OCI-M2 (cell line): Measurements from ENCODE around the gene SH3BP4.
"Not testable (repeated sequence)": the region's sequence is repeated elsewhere in the genome, so short reads cannot be mapped to it uniquely, and the experiment has no call there.

Source experiments
- DNase-seq: peaks from one replicate; lab custom pipeline; 2025; ENCODE audit not compliant: unreplicated experiment; lab: John Stamatoyannopoulos, UW

SH3BP4 gene

DNA sequence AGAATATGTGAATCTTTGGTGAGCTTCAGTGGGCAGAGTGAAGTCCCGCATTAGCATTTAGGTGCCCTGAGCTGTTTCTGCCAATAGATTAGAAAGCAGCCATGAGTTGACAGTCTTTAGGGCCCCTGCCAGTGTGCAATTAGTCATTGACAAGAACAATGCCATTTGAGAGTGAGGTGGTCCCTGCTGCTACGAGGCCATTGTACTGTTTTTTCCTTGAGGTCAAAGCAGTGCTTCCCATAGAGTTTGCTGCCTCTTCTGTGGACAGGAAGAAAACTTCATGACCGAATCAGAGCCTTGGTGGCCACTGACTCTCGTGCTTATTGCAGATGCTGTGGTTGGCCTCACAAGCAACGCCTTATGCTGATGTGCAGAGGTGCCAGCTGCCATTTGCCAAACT, 102.7 kb downstream of the SH3BP4 start:
- no peak for DNase-seq

DNA sequence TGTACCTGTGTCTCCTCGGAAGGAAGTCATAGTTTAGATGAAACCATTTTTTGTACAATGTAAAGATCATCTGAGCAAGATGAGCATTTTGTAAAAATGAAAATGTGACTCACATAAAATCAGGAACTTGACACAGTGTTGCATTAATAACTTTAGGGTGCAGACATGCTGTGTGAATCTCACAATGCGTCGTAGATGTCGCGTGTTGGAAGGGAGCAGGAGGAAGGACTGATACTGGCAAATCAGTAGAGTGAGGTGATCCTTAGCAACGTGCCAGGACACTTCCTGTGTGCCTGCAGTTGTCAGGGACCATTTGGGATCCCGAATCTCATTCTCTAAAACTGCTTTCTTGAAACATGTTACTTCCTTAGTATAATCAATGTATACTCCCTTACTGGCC, 103.1 kb downstream of the SH3BP4 start:
- DNase-seq: no peak

DNA sequence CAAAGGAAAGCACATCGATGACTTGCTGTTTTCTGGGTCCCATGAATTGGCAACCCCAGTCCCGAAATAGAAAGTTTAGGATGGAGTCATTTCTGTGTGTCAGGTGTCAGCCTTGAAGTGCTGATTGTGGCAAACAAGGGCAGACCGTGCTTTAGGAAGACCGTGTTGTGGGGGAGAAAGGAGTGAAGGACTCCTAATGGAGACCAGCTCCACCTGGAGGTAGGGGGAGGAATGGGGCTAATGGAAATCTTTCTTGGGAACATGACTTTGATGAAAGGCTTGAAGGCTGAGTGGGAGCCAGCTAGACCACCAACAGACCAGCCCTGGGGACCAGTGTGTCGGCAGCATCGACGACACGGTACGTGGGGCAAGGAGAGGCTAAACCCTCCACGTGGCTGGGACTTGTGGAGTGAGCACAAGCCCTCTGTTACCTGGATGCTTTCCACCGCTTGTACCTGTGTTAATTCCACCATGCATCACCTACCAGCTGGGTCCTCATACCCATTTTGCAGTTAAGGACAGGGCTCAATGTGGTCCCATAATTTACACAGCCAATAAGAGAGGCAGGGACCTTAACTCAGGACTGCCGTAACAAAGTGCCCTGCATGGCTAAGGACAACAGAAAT, 104.2 kb downstream of the SH3BP4 start:
- no peak for DNase-seq

DNA sequence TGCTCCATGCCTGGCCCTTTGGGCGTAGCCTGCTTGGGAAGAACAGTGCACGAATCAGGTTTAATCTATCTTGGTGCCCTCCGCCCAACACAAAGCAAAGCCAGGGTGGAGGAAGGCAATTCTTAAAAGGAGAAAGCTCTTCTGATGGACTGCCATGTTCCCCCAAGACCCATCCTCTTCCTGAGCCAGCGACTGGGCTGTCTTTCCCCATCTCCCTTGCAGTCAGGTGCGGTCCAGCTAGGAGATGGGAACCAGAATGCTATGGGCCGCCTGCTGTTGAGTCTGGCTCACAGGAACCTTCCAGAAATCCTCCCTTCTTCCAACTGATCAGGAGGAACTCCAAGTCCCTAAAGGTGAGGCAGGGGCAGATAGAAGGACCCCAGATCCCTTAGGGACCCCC, 105.0 kb downstream of the SH3BP4 start:
- DNase-seq: no peak

DNA sequence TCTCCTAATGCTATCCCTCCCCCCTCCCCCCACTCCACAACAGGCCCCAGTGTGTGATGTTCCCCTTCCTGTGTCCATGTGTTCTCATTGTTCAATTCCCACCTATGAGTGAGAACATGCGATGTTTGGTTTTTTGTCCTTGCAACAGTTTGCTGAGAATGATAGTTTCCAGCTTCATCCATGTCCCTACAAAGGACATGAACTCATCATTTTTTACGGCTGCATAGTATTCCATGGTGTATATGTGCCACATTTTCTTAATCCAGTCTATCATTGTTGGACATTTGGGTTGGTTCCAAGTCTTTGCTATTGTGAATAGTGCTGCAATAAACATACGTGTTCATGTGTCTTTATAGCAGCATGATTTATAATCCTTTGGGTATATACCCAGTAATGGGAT, 105.8 kb downstream of the SH3BP4 start:
- DNase-seq: not testable (repeated sequence)

DNA sequence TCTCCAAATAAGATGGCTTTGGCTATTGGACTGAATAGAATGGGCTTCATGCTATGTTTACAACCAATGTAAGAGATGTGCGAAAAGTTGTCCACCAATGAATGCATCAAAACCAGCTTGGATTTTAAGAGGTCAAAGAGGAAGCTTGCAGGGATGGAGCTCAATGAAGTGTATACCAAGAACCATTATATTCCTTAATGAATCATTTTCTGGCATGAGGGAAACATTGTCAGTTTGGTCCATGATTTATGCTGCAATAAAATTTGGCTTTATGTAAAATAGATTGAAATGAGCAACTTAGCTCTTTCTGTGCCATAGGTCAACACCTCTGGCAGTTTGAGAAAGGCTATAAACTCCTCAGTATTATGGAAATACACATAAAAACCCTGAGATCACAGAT, 107.3 kb downstream of the SH3BP4 start:
- no peak for DNase-seq

DNA sequence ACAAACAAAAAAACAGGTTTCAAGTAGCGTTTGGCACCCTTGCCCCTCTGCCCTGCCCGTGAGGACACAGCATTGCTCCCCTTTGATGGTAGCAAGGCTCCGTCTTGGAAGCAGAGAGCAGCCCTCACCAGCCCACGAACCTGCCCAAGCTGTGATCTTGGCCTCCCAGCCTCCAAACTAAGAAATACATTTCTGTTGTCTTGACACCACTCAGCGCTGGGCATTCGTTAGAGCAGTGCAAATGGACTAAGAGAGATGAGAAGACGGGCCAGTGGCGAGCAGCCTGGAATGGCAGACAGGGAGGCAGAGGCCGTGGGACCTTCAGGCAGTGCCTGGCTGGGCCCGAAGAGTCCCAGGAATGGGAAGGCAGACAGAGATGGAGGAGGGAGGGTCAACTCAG, 109.8 kb downstream of the SH3BP4 start:
- no peak for DNase-seq

DNA sequence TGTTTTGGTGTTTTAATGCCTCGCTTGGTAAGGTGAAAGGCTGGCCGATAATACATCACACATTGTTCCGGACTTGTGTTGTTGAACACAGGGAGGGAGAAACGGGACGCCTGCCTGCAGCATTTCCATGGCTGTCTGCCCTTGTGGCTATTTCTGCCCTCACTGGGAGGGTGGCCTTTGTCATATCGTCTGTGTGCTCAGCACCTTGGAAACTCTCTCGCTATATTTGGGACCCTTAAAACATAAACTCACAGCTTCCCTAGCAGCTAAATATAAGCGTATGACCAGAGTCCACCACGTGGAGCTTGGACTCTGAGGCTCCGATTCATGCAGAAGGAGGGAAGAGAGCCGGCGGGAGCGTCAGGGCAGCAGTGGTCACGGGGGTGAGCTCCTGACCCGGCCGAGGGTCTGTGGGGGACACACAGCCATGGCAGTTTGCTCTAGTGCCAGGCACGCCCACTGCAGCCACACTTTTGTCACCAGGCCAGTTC, 111.7 kb downstream of the SH3BP4 start:
- DNase-seq: no peak

DNA sequence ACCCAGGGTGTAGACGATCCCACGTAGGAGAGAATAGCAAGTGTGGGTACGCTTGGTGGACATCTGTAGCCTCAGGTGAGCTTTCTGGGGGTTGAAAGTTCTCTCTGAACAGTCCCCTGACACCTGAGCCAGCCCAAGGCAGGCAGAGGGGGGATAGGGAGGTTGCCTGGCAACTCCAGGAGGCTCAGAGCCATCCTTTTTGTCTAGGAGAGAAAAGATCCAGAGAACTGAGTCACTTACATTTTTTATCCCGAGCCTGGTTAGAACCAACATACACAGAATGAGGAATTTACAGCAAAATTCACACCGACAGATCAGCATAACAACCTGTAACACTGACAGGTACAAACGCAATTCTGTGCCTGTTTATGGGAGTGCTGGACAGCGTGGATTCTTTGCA, 113.2 kb downstream of the SH3BP4 start:
- DNase-seq: no peak

DNA sequence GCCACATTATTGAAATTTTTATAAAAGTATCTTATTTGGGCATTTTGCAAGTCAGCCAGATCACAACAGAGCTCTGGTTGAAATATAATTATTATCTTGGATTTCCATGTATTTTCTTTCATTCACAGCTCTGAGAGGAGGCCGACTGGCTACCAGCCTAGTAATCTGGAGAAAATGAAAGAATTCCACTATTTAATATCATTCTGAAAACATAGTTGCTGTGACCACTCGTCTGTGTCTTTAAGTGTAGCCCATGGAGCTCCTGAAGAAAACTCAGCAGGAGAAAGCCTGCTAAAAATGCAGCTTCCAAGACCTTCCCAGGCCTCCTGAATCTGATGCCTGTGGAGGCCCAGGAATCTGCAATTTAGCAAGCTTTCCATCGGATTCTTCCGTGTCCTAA, 114.7 kb downstream of the SH3BP4 start:
- DNase-seq: no peak

DNA sequence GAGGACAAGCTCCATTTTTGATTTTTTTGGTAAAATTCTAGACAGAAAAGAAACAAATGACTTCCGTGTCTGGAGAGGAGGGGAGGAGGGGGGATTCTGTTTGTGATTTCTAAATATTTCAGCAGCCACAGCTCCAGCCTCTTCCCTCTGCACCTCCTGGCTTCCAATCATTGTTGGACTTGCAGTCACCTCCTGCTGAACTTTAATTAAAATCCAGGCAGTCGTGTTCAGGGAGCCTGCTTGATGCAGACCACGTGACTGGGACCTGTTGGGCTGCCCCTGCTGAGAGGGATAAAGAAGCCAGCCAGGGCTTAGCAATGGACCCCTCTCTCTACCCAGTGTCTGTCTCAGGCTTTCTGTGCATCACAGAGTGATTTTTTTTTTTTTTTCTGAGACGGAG, 115.1 kb downstream of the SH3BP4 start:
- DNase-seq: no peak

DNA sequence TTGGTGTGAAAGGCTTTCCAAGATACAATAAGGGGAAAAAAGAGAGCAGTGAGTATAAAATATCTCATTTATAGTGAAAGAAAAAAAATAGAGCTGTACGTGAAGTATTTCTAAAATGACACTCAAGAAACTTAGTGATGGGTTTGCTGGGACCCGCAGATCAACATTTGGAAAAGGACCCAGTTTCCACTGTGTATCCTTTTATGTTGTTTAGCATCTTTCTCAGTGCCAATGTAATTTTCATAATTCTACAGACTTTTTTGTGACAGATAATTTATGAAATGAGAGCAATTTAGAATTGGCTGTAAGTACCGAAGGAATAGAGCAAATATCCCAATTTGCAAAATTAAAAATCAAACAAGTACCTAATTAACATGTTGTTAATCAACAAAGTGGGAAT, 116.9 kb downstream of the SH3BP4 start:
- no peak for DNase-seq

DNA sequence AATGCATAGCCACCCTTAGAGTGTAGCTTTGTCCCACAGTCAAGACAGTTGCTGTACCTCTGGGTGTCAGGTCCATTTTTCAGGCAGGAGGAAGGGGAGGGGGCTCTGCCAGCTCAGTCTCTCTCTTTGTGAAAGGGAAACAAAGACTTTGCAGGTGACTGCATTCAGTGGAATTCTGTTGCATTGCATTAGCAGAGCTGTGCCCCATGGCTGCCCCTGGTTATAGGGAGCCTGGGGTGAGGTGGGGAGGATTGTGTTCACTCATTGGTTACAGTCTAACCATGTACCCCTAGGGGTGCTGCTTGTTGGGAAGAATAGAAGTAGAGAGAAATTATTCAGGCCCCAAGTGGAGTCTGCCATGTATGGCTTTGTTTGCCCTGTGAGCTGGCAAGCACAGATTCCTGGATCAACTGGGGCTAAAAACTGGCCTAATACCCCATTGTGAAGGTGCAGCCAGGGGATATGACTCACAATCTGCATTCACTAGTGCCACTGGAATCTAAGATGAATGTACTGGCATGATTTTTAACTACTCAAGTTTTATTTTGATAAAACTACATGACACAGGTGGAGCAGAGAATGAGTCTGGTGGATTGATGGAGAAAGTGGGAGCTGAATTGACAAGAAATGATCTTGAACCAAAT, 118.4 kb downstream of the SH3BP4 start:
- DNase-seq: no peak

DNA sequence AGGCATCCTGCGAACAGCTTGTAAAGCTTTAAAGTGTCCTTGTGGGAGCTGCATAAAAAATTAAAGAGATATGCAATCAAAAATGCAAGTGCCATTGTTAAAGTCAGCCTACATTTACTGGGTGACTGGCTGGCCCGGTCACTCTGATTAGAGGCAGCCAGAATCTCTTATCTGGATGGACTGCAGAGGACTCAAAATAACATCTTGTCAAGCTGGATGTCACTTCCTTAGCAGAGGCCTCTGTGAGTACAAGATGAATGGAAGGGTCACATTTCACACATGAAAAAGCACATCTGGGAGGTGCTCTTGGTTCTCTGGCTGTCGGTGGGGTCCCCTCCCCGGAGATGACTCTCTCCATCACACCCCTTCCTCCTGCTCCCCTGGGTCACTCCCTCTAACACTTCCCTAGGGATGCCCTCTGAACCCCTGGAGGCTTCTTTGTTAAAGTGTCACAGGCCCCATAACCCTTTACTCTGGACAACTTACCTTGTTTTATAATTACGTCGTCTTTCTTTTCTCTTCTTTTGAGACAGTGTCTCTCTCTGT, 122.1 kb downstream of the SH3BP4 start:
- DNase-seq: no peak

DNA sequence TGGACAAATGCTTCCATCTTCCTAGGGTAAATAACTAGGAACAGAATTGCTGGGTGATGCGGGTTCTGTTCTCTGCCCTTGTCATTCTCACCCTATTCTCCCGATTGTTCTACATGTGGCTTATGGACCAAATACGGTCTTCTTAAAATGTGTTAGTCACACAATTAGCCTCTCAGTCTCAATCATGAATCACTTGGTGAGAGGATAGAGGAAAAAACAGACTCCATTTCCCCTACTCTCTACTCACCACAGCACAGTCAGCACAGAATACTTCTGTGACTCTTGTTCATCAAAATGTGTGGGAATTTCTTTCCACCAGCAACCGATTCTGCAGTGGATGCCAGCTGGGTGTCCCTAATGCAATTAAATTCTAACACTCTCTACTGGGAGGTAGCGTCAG, 125.2 kb downstream of the SH3BP4 start:
- no peak for DNase-seq

DNA sequence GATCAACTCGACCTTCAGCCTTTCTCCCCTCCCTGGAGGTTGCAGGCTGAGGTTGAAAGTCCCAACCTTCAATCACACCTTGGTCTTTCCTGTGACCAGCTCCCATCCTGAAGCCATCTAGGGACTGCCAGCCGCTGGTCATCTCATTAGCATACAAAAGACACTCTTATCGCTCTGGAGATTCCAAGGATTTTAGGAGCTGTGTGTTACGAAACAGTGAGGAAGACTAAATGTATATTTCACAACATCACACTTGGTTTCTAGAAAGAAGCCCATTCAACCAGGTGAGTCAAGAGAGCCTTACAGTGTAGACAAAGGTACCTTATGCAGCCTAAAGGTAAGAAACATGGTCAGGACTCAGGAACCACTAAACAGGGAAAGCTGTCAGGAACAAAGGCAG, 126.4 kb downstream of the SH3BP4 start:
- DNase-seq: no peak

DNA sequence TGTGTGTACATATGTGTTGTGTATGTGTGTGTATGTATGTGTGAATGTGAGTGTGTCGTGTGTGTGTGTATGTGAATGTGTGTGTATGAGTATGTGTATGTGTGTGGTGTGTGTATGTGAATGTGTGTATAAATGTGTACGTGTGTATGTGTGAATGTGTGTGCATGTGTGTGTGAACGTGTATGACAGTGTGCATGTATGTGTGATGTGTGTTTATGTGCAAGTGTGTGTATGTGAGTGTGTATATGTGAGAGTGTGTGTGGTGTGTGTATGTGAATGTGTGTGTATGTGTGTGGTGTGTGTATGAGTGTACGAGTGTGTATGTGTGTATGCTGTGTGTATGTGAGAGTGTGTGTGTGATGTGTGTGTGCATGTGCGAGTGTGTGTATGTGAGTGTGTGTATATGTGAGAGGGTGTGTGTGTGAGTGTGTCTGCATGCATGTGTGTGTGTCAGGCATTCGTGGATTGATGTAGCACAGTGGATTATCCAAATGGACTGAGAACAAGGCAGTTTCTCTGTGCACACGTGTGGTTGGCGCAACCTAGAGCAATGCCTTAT, 127.2 kb downstream of the SH3BP4 start:
- no peak for DNase-seq

DNA sequence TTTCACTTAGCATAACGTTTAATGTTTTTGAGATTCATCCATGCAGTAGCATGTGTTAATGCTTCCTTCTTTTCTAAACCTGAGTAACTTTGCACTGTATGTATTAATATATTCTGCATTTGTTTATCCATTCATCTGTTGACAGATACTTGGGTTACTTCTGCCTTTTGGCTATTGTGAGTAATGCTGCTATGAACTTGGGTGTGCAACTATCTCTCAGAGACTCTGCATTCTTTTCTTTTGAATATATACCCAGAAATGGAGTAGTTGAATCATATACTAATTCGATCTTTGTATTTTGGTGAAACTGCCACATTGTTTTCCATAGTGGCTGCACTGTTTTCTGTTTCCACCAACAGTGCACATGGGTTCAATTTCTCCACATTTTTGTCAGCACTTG, 128.3 kb downstream of the SH3BP4 start:
- no peak for DNase-seq

DNA sequence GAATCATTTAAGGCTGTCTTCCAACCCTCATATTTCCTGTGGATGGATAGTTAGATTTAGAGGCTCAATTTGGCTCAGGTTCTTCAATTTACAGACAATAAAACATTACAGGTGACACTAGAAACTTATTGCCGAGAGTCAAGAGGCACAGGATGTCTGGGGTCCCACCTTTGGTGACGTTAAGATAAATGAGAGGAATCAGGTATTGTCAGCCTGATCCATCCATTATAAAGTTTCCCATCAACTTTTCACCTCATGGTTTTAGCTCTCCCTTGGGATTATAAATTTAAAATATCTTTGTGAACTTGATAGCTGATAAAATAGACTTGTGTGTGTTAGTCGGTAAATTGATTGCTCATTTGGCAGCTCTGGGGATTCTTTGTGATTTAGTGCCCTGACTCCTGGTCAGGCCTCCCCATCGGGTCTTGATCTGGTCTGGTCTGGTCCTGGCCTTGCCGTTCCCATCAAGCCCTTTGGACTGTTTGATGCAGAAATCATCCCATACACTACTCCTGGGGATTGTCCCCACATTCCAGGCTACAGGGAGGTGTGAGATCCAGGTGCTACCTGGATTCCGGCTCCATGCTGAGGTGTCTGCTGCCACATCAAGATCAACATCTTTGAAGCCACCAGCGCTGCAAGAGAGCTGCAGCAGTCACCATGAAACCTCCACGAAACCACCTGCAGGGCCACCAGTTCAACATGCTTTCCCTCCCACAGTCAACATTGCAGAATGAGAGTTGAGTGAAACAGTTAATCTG, 130.9 kb downstream of the SH3BP4 start:
- no peak for DNase-seq

DNA sequence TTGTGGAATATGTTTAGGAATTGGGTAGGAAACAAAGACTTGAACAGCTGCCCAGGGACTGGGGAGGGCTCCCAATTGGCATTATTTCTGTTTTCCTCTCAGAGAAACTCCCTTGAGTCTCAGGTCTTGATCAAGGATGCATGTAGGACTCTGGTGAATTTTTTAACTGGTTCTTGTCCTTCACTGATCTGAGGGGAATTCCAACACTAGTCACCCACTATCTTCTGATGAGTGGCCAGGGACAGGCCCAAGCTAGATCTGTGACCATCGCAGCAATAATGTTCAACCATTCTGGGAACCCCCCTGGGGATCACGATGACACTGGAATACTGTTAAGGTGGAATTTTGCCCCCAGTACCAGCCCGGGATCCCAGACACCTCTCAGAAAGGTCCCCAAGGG, 132.0 kb downstream of the SH3BP4 start:
- DNase-seq: no peak

DNA sequence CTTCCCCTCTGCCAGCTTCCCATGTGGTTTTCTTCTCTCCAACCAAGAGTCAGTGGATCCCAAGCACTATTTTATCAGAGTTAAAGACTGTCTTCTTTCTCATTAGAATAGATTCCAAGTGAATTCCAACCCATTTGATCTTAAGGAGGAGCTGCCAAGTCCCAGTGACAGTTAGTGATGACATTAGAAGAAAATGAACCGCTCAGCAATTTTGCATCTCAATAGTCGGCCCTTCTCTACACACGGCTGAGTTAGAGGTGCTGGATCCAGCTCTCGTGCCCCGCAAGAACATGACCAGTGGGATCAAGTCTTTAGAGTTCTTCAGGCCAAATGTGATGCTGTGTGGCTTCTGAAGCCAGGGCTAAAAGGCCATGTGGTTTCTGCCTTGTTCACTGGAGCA, 132.6 kb downstream of the SH3BP4 start:
- DNase-seq: no peak

DNA sequence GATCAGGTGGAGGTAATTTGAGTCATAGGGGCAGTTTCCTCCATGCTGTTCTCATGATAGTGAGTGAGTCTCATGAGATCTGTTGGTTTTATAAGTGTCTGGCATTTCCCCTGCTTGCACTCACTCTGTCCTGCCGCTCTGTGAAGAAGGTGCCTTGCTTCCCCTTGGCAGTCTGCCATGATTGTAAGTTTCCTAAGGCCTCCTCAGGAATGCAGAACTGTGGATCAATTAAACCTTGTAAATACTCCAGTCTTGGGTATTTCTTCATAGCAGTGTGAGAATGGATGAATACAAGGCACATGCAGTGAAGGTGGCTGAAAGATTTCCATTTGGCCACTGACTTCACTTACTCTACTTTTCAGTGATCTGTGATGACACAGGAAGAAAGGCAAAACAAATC, 133.7 kb downstream of the SH3BP4 start:
- no peak for DNase-seq
